Measurements from ENCODE around the gene GJC3. TPM values are rescaled to one million over a fixed set of nuclear protein-coding genes. Genes with fewer than 3 reads are reported as not detected.

The GJC3 gene
- total RNA-seq, 2 experiments from 2014 or later: 0.48 TPM; not detected in 1

DNA sequence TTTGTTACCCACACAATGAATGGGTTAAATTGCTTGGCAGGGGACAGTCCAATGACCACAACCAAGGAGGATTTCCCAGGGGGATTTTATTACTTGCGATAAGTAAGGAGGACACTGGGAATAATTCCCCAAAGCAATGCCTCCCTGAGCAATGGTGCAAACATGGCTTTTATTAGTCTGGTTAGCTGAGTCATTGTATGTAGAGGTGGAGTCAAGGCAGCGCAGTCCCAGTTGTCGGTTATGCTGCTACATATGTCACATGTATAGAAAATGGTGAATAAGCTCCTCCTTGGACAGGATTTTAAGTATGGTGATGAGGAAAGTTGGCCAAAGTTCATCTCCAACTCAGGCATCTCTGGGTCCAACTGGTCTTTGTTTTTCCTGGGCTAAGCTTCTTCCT, 6.2 kb downstream of the GJC3 start:
- H3K36me3 Mint-ChIP-seq (ENCODE audit: low read depth): peaks cover 17% of the 10 kb centered on the region
- no peak overlapping the region for H3K27ac Mint-ChIP-seq
- H3K4me1 Mint-ChIP-seq: peaks cover 26% of the 10 kb centered on the region
- peaks cover 23% of the 10 kb centered on the region for H3K27me3 Mint-ChIP-seq
- no peak overlapping the region for H3K4me3 Mint-ChIP-seq
- POLR2A ChIA-PET: interaction anchor here (0.6 kb wide), 1 partner anchor 140 kb away, joined by 5 read pairs; no protein-coding TSS in a partner anchor
- CTCF ChIA-PET: interaction anchor here (0.6 kb wide), 3 partner anchors 170 to 1522 kb away, joined by 3 read pairs; partner anchors contain the start of gene BAIAP2L1
- DNase-seq: no peak
- H3K9me3 Mint-ChIP-seq: no peaks in the 10 kb centered on the region

GRCh38 chr7:99920149-99920548, 9.3 kb downstream of the GJC3 start:
- H3K4me1 Mint-ChIP-seq: peaks cover 43% of the 10 kb centered on the region
- H3K4me3 Mint-ChIP-seq: peak overlapping the region; percentile 89
- ChIA-PET CTCF (interaction anchor here (0.8 to 1.5 kb wide), 6 partner anchors 9 to 212 kb away, joined by 3 to 4 read pairs (median 3); partner anchors contain the start of gene GJC3), POLR2A (interaction anchor here (0.6 kb wide), 2 partner anchors 24 to 143 kb away, joined by 3 to 6 read pairs; no protein-coding TSS in a partner anchor)
- H3K36me3 Mint-ChIP-seq (ENCODE audit: low read depth): peaks cover 37% of the 10 kb centered on the region
- peak overlapping the region; percentile 95 for H3K27ac Mint-ChIP-seq
- peaks cover 3% of the 10 kb centered on the region for H3K27me3 Mint-ChIP-seq
- no peak for DNase-seq
- no peaks in the 10 kb centered on the region for H3K9me3 Mint-ChIP-seq

DNA sequence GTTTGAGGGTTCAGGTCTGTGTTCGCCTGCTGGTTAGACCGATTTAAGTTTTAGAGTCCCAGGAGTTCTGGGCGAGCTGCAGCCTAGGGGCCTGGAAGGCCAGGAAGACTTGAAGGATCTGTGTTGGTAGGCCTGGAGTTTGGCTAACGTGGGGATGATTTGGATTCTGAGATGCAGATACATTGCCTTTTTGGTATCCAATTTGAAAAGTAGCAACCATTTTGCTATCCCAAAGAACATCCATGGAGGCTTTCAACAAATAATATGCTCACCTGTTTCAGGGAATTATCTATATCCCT, 9.7 kb downstream of the GJC3 start:
- no peak for DNase-seq
- Mint-ChIP-seq H3K27ac (peak overlapping the region; percentile 95), H3K4me3 (peak overlapping the region; percentile 89), H3K27me3 (peaks cover 2% of the 10 kb centered on the region), H3K4me1 (peaks cover 45% of the 10 kb centered on the region), H3K9me3 (no peaks in the 10 kb centered on the region), H3K36me3 (ENCODE audit: low read depth) (peaks cover 37% of the 10 kb centered on the region)
- POLR2A ChIA-PET: interaction anchor here (0.6 kb wide), 2 partner anchors 24 to 144 kb away, joined by 3 to 6 read pairs; no protein-coding TSS in a partner anchor
- CTCF ChIA-PET: interaction anchor here (0.6 to 1.8 kb wide), 10 partner anchors 10 to 213 kb away, joined by 3 to 8 read pairs (median 3); partner anchors contain the start of gene GJC3

- ChIA-PET POLR2A (interaction anchor here (0.6 kb wide), 1 partner anchor 25 kb away, joined by 3 read pairs; no protein-coding TSS in a partner anchor), CTCF (interaction anchor here (0.6 to 1.8 kb wide), 11 partner anchors 10 to 837 kb away, joined by 3 to 8 read pairs (median 3); partner anchors contain the start of gene GJC3)
- H3K9me3 Mint-ChIP-seq: no peaks in the 10 kb centered on the region
- peak within 1 kb of the TSS; percentile 95 for H3K27ac Mint-ChIP-seq
- peak; percentile 93 for DNase-seq
- peaks cover 37% of the 10 kb centered on the region for H3K36me3 Mint-ChIP-seq (ENCODE audit: low read depth)
- no peaks in the 10 kb centered on the region for H3K27me3 Mint-ChIP-seq
- H3K4me3 Mint-ChIP-seq: peak within 1 kb of the TSS; percentile 89
- H3K4me1 Mint-ChIP-seq: peaks cover 49% of the 10 kb centered on the region
These were observed 10.2 kb downstream of the GJC3 start, which contains the start of gene TRIM4 for GRCh38 chr7:99918959-99919813. Gene TRIM4, minus strand, starts transcription at chr7:99919530. Its CDS starts 129 bp downstream, at chr7:99919401.

- Mint-ChIP-seq H3K36me3 (ENCODE audit: low read depth) (peaks cover 35% of the 10 kb centered on the region), H3K4me3 (no peak overlapping the region), H3K27me3 (no peaks in the 10 kb centered on the region), H3K4me1 (peaks cover 28% of the 10 kb centered on the region), H3K9me3 (no peaks in the 10 kb centered on the region), H3K27ac (no peak overlapping the region)
- CTCF ChIA-PET: no interaction called here
- no peak for DNase-seq
- POLR2A ChIA-PET: no interaction called here
These were observed 18.4 kb downstream of the GJC3 start for GRCh38 chr7:99910976-99911375.

- no peak overlapping the region for H3K4me3 Mint-ChIP-seq
- no peaks in the 10 kb centered on the region for H3K27me3 Mint-ChIP-seq
- ChIA-PET POLR2A (no interaction called here), CTCF (interaction anchor here (0.5 kb wide), 1 partner anchor 152 kb away, joined by 3 read pairs; no protein-coding TSS in a partner anchor)
- H3K36me3 Mint-ChIP-seq (ENCODE audit: low read depth): peaks cover 66% of the 10 kb centered on the region
- H3K9me3 Mint-ChIP-seq: peaks cover 6% of the 10 kb centered on the region
- no peak overlapping the region for H3K27ac Mint-ChIP-seq
- no peak for DNase-seq
- H3K4me1 Mint-ChIP-seq: peaks cover 13% of the 10 kb centered on the region
These were observed 27.8 kb downstream of the GJC3 start for GRCh38 chr7:99901581-99901980.

DNA sequence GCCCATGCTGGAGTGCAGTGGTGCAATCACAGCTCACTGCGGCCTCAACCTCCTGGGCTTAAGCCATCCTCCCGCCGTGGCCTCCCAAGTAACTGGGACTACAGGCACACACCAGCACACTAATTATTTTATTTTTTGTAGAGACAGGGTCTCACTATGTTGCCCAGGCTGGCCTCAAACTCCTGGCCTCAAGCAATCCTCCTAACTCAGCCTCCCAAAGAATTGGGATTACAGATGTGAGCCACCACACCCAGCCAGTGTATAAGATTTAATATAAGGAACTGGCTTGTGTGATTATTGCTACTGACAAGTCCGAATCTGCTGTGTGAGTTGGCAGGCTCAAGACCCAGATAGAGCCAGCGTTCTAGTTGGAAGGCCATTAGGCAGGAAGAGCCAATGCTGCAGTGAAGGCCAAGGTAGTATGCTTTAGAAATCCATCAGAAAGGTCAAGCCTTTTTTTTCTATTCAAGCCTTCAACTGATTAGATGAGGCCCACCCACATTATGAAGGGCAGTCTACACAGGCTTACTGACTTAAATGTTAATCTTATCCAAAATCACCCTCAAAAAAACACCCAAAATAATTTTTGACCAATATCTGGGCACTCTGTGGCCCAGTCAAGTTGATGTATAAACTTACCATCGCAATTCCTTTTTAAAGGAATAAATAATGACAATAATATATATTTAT, 29.4 kb downstream of the GJC3 start:
- no peak overlapping the region for H3K27ac Mint-ChIP-seq
- no peaks in the 10 kb centered on the region for H3K27me3 Mint-ChIP-seq
- no peak for DNase-seq
- ChIA-PET POLR2A (no interaction called here), CTCF (no interaction called here)
- no peak overlapping the region for H3K4me3 Mint-ChIP-seq
- peaks cover 6% of the 10 kb centered on the region for H3K9me3 Mint-ChIP-seq
- H3K36me3 Mint-ChIP-seq (ENCODE audit: low read depth): peaks cover 62% of the 10 kb centered on the region
- H3K4me1 Mint-ChIP-seq: peaks cover 13% of the 10 kb centered on the region

DNA sequence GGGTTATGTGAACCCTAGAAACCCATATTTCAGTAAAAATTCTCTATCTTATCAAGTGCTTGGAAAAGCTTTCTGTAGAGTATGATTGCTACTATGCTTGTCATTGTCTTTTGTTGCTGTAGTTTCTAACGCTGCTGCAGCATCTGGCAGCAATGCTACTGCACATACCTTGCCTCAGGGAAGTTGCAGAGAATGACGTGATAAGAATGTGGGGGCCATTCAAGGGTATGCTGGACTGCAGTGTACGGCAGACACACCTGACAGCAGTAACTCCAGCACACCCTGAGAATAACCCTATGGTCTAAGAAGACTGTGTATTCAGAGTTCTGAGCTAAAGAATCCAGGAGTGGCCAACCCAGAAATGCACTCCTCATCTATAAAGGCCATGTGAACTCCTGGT, 30.6 kb downstream of the GJC3 start:
- peaks cover 60% of the 10 kb centered on the region for H3K36me3 Mint-ChIP-seq (ENCODE audit: low read depth)
- H3K4me3 Mint-ChIP-seq: no peak overlapping the region
- ChIA-PET POLR2A (no interaction called here), CTCF (no interaction called here)
- H3K27ac Mint-ChIP-seq: no peak overlapping the region
- H3K27me3 Mint-ChIP-seq: no peaks in the 10 kb centered on the region
- no peak for DNase-seq
- H3K4me1 Mint-ChIP-seq: peaks cover 13% of the 10 kb centered on the region
- peaks cover 6% of the 10 kb centered on the region for H3K9me3 Mint-ChIP-seq

- CTCF ChIA-PET: no interaction called here
- Mint-ChIP-seq H3K27ac (no peak overlapping the region), H3K4me1 (peaks cover 13% of the 10 kb centered on the region), H3K9me3 (peaks cover 6% of the 10 kb centered on the region), H3K36me3 (ENCODE audit: low read depth) (peaks cover 52% of the 10 kb centered on the region), H3K4me3 (no peak overlapping the region), H3K27me3 (no peaks in the 10 kb centered on the region)
- DNase-seq: no peak
- POLR2A ChIA-PET: no interaction called here
These were observed 31.4 kb downstream of the GJC3 start for GRCh38 chr7:99898023-99898357.

DNA sequence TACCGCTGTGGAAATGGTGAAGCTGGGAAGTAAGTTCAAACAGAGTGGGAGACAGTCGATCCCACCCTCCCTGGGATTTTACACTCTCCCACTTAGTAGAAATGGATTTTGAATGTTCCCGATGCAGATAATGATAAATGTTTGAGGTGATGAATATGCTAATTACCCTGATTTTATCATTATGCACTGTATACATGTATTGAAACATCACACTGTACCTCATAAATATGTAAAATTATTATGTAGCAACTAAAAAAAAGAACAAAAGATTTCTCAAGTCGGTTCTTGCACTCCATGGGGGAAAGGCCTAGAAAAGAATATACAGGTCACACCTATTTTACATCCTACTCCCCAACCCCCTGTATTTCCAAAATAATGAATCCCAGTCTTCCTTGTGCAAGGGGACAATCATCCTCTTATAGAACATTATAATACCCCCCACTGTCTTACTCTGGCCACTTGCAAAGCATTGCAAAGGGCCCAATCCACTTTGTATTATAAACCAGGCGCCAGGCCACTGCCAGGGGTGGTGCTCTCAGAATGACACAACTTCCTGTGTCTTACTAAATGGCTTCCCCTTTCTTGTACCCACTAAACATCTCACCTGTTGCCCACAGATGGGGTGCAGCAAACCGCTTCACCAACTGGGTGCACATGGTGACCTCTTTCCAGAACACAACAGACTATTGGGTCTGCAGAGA, 31.9 kb downstream of the GJC3 start:
- CTCF ChIA-PET: no interaction called here
- Mint-ChIP-seq H3K4me3 (no peak overlapping the region), H3K9me3 (peaks cover 6% of the 10 kb centered on the region), H3K27ac (no peak overlapping the region), H3K36me3 (ENCODE audit: low read depth) (peaks cover 52% of the 10 kb centered on the region), H3K4me1 (peaks cover 13% of the 10 kb centered on the region), H3K27me3 (no peaks in the 10 kb centered on the region)
- POLR2A ChIA-PET: no interaction called here
- DNase-seq: no peak

DNA sequence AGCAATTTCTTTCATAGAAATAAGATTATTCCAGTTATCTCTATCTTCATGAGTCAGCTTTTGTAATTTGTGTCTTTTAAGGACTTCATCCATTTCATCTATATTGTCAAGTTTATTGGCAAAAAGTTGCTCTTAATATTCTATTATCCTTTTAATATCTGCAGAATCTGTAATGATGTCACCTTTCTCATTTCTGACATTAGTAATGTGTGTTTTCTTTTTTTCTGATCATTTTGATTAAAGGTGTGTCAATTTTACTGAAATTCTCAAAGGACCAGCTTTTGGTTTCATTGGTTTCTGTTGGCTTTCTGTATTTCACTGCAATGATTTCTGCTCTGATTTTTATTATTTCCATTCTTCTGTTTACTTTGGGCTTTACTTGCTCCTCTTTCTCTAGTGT, 34.7 kb downstream of the GJC3 start:
- ChIA-PET CTCF (interaction anchor here (0.6 kb wide), 1 partner anchor 102 kb away, joined by 3 read pairs; no protein-coding TSS in a partner anchor), POLR2A (no interaction called here)
- Mint-ChIP-seq H3K36me3 (ENCODE audit: low read depth) (peaks cover 54% of the 10 kb centered on the region), H3K27me3 (no peaks in the 10 kb centered on the region), H3K9me3 (peaks cover 13% of the 10 kb centered on the region), H3K4me1 (peaks cover 13% of the 10 kb centered on the region), H3K4me3 (no peak overlapping the region), H3K27ac (no peak overlapping the region)
- DNase-seq: no peak

- Mint-ChIP-seq H3K4me1 (peaks cover 8% of the 10 kb centered on the region), H3K27me3 (no peaks in the 10 kb centered on the region), H3K9me3 (peaks cover 17% of the 10 kb centered on the region), H3K36me3 (ENCODE audit: low read depth) (peaks cover 48% of the 10 kb centered on the region), H3K4me3 (no peak overlapping the region), H3K27ac (no peak overlapping the region)
- ChIA-PET POLR2A (no interaction called here), CTCF (interaction anchor here (0.6 kb wide), 1 partner anchor 199 kb away, joined by 3 read pairs; no protein-coding TSS in a partner anchor)
- no peak for DNase-seq
These were observed 36.1 kb downstream of the GJC3 start for GRCh38 chr7:99893280-99893679.

All from activated CD4-positive, alpha-beta T cell treated with anti-CD3 and anti-CD28 coated beads, Interleukin-2, amount 10 ng/mL, durations not matched to agents 7 days and 5 days (primary cell).